Measurements from ENCODE around the gene GPC6.

DNA sequence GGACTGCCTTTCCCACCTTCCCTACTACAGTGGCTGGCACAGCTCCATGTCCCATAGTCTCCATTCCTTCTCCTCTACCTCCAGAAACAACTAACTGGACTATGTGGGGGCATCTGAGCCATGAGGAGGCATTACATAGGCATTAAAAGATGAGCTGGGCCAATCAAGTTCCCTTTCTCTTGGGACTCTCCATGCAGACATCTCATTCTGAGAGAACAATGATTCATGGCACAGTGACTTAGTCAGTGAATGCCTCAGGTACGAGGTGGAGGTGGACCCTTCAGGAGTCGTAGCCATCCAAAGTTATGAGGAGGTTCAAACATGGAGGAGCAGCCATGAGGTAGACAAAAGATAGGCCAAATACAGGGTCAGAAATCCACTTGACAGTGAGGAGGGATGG is 70.0 kb downstream of the GPC6 start:
- no peak for TF ChIP-seq POLR2A (IDR thresholded peaks at IDR 0.05; ENCODE audit: low read depth, low read length)
- no peak for TF ChIP-seq POLR2AphosphoS5 (IDR thresholded peaks at IDR 0.05; ENCODE audit: low read depth, low read length)
- no peak for TF ChIP-seq TAF1 (IDR thresholded peaks at IDR 0.05; ENCODE audit: borderline replicate concordance, low read depth, low read length)
